ENCODE results near the gene DENND5A. TPM values are rescaled to one million over a fixed set of nuclear protein-coding genes. Genes with fewer than 3 reads are reported as not detected.

Gene DENND5A
- total RNA-seq, 4 donors from 2014 or later, result 110 to 134 (median 118) TPM

DNA sequence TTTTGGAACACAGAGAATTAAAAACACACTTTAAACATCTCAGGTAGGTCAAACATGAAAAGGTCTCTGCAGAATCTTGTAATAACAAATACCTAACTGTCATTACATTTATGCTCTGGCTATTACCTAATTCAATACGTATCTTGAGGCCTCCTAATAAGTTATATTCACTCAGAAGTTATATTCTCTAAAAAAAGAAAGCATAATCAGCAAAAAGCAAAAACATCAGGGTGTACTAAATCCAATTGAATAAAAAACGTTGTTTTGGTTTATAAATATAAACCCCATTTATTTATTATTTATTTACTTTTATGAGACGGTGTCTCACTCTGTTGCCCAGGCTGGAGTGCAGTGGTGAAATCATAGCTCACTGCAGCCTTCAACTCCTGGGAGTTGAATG is 39.0 kb upstream of the DENND5A start:
- no peak for TF ChIP-seq CTCF (IDR thresholded peaks at IDR 0.05)
- TF ChIP-seq POLR2A (IDR thresholded peaks at IDR 0.05), result no peak
- no peak for TF ChIP-seq EP300 (IDR thresholded peaks at IDR 0.05)
- DNase-seq (ENCODE audit: low spot score in 2 of 2), result no peak
- H3K27ac ChIP-seq, result no peak overlapping the region
- H3K9me3 ChIP-seq, result no peaks in the 10 kb centered on the region
- 82 to 85% methylated on average over 3 of the region's 3 CpGs for WGBS, 2 donors
- no peak overlapping the region for H3K4me3 ChIP-seq
- no peaks in the 10 kb centered on the region for H3K4me1 ChIP-seq
- H3K27me3 ChIP-seq, result no peaks in the 10 kb centered on the region
- peaks cover 0 to 7% (median 0%) of the 10 kb centered on the region in 3 donors for H3K36me3 ChIP-seq

DNA sequence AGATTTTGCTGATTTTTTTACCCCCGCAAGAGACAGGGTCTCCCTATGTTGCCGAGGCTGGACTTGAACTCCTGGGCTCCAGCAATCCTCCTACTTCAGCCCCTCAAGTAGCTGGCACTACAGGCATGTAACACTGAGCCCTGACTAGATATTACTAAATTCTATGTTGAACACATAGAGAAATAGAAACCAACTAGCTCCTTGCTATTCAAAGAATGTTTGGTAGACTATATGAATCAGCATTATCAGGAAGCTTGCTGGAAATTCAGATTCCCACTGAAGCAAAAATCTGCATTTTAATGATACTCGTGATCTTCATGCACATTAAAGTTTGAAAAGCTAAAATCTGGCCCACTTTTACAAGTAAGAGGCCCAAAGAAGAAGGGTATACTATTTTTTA is 37.3 kb upstream of the DENND5A start:
- DNase-seq (ENCODE audit: low spot score in 2 of 2), result no peak
- TF ChIP-seq POLR2A (IDR thresholded peaks at IDR 0.05), result no peak
- no peak for TF ChIP-seq EP300 (IDR thresholded peaks at IDR 0.05)
- TF ChIP-seq CTCF (IDR thresholded peaks at IDR 0.05), result no peak
- H3K27me3 ChIP-seq, result no peaks in the 10 kb centered on the region
- peaks cover 0 to 19% (median 0%) of the 10 kb centered on the region in 3 donors for H3K36me3 ChIP-seq
- 87% methylated on average over 3 of the region's 3 CpGs; no CpG with 5 or more reads in 1 of the 2 donors for WGBS, 2 donors
- H3K4me1 ChIP-seq, result no peaks in the 10 kb centered on the region
- H3K9me3 ChIP-seq, result no peaks in the 10 kb centered on the region
- H3K27ac ChIP-seq, result no peak overlapping the region
- no peak overlapping the region for H3K4me3 ChIP-seq

- WGBS, 2 donors, result 71 to 80% methylated on average over 10 of the region's 10 CpGs
- H3K27ac ChIP-seq, result no peak overlapping the region
- no peak overlapping the region for H3K4me3 ChIP-seq
- H3K36me3 ChIP-seq, result peaks cover 0 to 26% (median 0%) of the 10 kb centered on the region in 3 donors
- DNase-seq (ENCODE audit: low spot score in 2 of 2), result no peak
- no peaks in the 10 kb centered on the region for H3K4me1 ChIP-seq
- no peak for TF ChIP-seq CTCF (IDR thresholded peaks at IDR 0.05)
- TF ChIP-seq POLR2A (IDR thresholded peaks at IDR 0.05), result no peak
- TF ChIP-seq EP300 (IDR thresholded peaks at IDR 0.05), result no peak
- H3K9me3 ChIP-seq, result no peaks in the 10 kb centered on the region
- H3K27me3 ChIP-seq, result no peaks in the 10 kb centered on the region
Observed at GRCh38 chr11:9301720-9302119, 36.6 kb upstream of the DENND5A start.

- Histone ChIP-seq H3K27ac (no peak overlapping the region), H3K4me3 (no peak overlapping the region), H3K36me3 (peaks cover 0 to 52% (median 0%) of the 10 kb centered on the region in 3 donors), H3K9me3 (no peaks in the 10 kb centered on the region), H3K4me1 (no peaks in the 10 kb centered on the region), H3K27me3 (no peaks in the 10 kb centered on the region)
- WGBS, 2 donors, result 97 to 98% methylated on average over 7 of the region's 7 CpGs
- no peak for DNase-seq (ENCODE audit: low spot score in 2 of 2)
- TF ChIP-seq POLR2A (IDR thresholded peaks at IDR 0.05) (no peak), CTCF (IDR thresholded peaks at IDR 0.05) (no peak), EP300 (IDR thresholded peaks at IDR 0.05) (no peak)
Observed at GRCh38 chr11:9293646-9294045, 28.5 kb upstream of the DENND5A start.

- H3K27me3 ChIP-seq, result no peaks in the 10 kb centered on the region
- DNase-seq (ENCODE audit: low spot score in 2 of 2), result no peak
- H3K27ac ChIP-seq, result no peak overlapping the region
- no peaks in the 10 kb centered on the region for H3K4me1 ChIP-seq
- H3K9me3 ChIP-seq, result no peaks in the 10 kb centered on the region
- H3K4me3 ChIP-seq, result no peak overlapping the region
- TF ChIP-seq CTCF (IDR thresholded peaks at IDR 0.05) (no peak), POLR2A (IDR thresholded peaks at IDR 0.05) (no peak), EP300 (IDR thresholded peaks at IDR 0.05) (no peak)
- H3K36me3 ChIP-seq, result peaks cover 0 to 33% (median 0%) of the 10 kb centered on the region in 3 donors
- 93 to 94% methylated on average over 14 of the region's 14 CpGs for WGBS, 2 donors
Observed at GRCh38 chr11:9285850-9286587, 20.9 kb upstream of the DENND5A start.
